Body of pancreas (tissue), 4 donors: ENCODE data around the gene FLAD1. TPM values are rescaled to one million over a fixed set of nuclear protein-coding genes. Genes with fewer than 3 reads are reported as not detected.

Experiments used
- ATAC-seq: fragments of 150-250 bp; one replicate; pipeline ENCODE4 v1.9.1; 2016
- DNase-seq, 4 donors: peaks; one replicate each; pipeline ENCODE4 v3.0.0-alpha.2; 2019
- H3K27ac ChIP-seq, 4 donors: fragments of 200-600 bp; sonication (generic); 1 replicate in 3 of 4; 2 replicates in 1 of 4; pipeline versions ENCODE4 v1.5.1 to v1.6.1; 2016 to 2019; ENCODE audit warnings: mild to moderate bottlenecking in 1 of 4, mixed read lengths in 1 of 4, moderate library complexity in 1 of 4
- H3K27me3 ChIP-seq, 2 donors: fragments of 200-600 bp; sonication (generic); one replicate each; pipeline ENCODE4 v1.6.0; 2016; ENCODE audit warnings: mild to moderate bottlenecking in 1 of 2
- H3K36me3 ChIP-seq, 2 donors: fragments of 200-600 bp; sonication (generic); replicated peaks in 1 of 2; 2 replicates each; pipeline ENCODE4 v1.5.1; 2016; ENCODE audit warnings: low read depth in 2 of 2; ENCODE audit not compliant: insufficient read depth in 1 of 2
- H3K4me1 ChIP-seq: fragments of 200-600 bp; sonication (generic); one replicate; pipeline ENCODE4 v1.6.0; 2016
- H3K4me3 ChIP-seq, 2 donors: fragments of 200-600 bp; sonication (generic); 1 replicate in 1 of 2; 2 replicates in 1 of 2; pipeline ENCODE4 v1.5.1; 2016 to 2019
- H3K9me3 ChIP-seq, 3 donors: fragments of 200-600 bp; sonication (generic); 1 replicate in 2 of 3; 2 replicates in 1 of 3; pipeline ENCODE4 v1.5.1; 2016
- CTCF ChIP-seq, 7 experiments: fragments of 450-650 bp in 4 of 7; fragments of 200-600 bp in 3 of 7; sonication (generic) in 3 of 7; IDR thresholded peaks; one replicate each; pipeline ENCODE4 v1.5.1; 2016 to 2019; ENCODE audit warnings: antibody characterized with exemption in 7 of 7
- POLR2A ChIP-seq, 3 donors: fragments of 450-650 bp; IDR thresholded peaks; one replicate each; pipeline ENCODE4 v1.6.1; 2016; ENCODE audit warnings: antibody characterized with exemption in 3 of 3, mild to moderate bottlenecking in 2 of 3
- WGBS, 2 donors: methylation state at CpG; one replicate each; pipeline ENCODE4 v1.1.5; 2017; 5-methylcytosine and 5-hydroxymethylcytosine counted together
- intact Hi-C: fragments of 100-400 bp; cut with DNase I; formaldehyde crosslinking; loops from one replicate; pipeline ENCODE4 v1.15.1; 2023
- total RNA-seq, 2 donors: library from RNA; depleted of rRNA; stranded (reverse); fragments of >200 nt; gene quantifications; one replicate each; pipeline ENCODE4 v1.1.0, GENCODE V29; 2016

Gene FLAD1
- total RNA-seq, 2 donors from 2014 or later, result 10.1 to 51.4 TPM

- 80 to 83% methylated on average over 15 of the region's 15 CpGs for WGBS, 2 donors
Measured at GRCh38 chr1:154996966-154997701, 14.0 kb downstream of the FLAD1 start.

GRCh38 chr1:154998201-154998780, 15.1 kb downstream of the FLAD1 start:
- Histone ChIP-seq H3K27ac (no peak overlapping the region), H3K4me1 (peaks cover 34% of the 10 kb centered on the region), H3K4me3 (no peak overlapping the region), H3K9me3 (no peaks in the 10 kb centered on the region), H3K36me3 (no peaks in the 10 kb centered on the region), H3K27me3 (no peaks in the 10 kb centered on the region)
- DNase-seq, result no peak
- ATAC-seq, result no peak
- intact Hi-C loops, result no loop called here
- 63 to 68% methylated on average over 15 to 16 of the region's 16 CpGs for WGBS, 2 donors
- TF ChIP-seq POLR2A (IDR thresholded peaks at IDR 0.05) (no peak), CTCF (IDR thresholded peaks at IDR 0.05) (peak in 1 of 7 experiments; percentile 18)

More at GRCh38 chr1:154996966-154997701, 14.0 kb downstream of the FLAD1 start:
- ATAC-seq, result no peak
- H3K36me3 ChIP-seq, result no peaks in the 10 kb centered on the region
- H3K4me1 ChIP-seq, result peaks cover 34% of the 10 kb centered on the region
- no peak overlapping the region for H3K4me3 ChIP-seq
- DNase-seq, result no peak
- TF ChIP-seq CTCF (IDR thresholded peaks at IDR 0.05), result no peak
- TF ChIP-seq POLR2A (IDR thresholded peaks at IDR 0.05), result no peak
- intact Hi-C loops, result no loop called here
- H3K27ac ChIP-seq, result no peak overlapping the region
- H3K27me3 ChIP-seq, result no peaks in the 10 kb centered on the region
- no peaks in the 10 kb centered on the region for H3K9me3 ChIP-seq

- peak overlapping the region; percentile 90 to 100 (median 100) for H3K27ac ChIP-seq
- 15 to 20% methylated on average over 20 to 34 of the region's 40 CpGs for WGBS, 2 donors
- no peaks in the 10 kb centered on the region for H3K9me3 ChIP-seq
- H3K4me3 ChIP-seq, result no peak overlapping the region
- DNase-seq (peak; percentile 50 to 59 (median 56)), ATAC-seq (no peak)
- intact Hi-C loops, result no loop called here
- peak; percentile 48 to 77 (median 60) for TF ChIP-seq CTCF (IDR thresholded peaks at IDR 0.05)
- TF ChIP-seq POLR2A (IDR thresholded peaks at IDR 0.05), result no peak
- no peaks in the 10 kb centered on the region for H3K36me3 ChIP-seq
- peaks cover 34% of the 10 kb centered on the region for H3K4me1 ChIP-seq
- H3K27me3 ChIP-seq, result no peaks in the 10 kb centered on the region
Measured at GRCh38 chr1:154998818-154999570, 15.8 kb downstream of the FLAD1 start.

- 1 to 6% methylated on average over 28 to 39 of the region's 50 CpGs for WGBS, 2 donors
- Histone ChIP-seq H3K36me3 (no peaks in the 10 kb centered on the region), H3K9me3 (no peaks in the 10 kb centered on the region), H3K27ac (peak overlapping the region; percentile 90 to 100 (median 100)), H3K27me3 (no peaks in the 10 kb centered on the region), H3K4me3 (no peak overlapping the region), H3K4me1 (peaks cover 36% of the 10 kb centered on the region)
- TF ChIP-seq POLR2A (IDR thresholded peaks at IDR 0.05) (peak in 1 of 3 donors; percentile 22), CTCF (IDR thresholded peaks at IDR 0.05) (no peak)
- DNase-seq (peak; percentile 52 to 68 (median 63)), ATAC-seq (no peak)
- intact Hi-C loops, result no loop called here
Measured at GRCh38 chr1:154999571-155000410, 16.6 kb downstream of the FLAD1 start.
